ENCODE results near the gene WNT9A. TPM values are rescaled to one million over a fixed set of nuclear protein-coding genes. Genes with fewer than 3 reads are reported as not detected.

The WNT9A gene
- total and polyA plus RNA-seq, 4 donors, result 2.6 to 8.6 (median 4.9) TPM

DNA sequence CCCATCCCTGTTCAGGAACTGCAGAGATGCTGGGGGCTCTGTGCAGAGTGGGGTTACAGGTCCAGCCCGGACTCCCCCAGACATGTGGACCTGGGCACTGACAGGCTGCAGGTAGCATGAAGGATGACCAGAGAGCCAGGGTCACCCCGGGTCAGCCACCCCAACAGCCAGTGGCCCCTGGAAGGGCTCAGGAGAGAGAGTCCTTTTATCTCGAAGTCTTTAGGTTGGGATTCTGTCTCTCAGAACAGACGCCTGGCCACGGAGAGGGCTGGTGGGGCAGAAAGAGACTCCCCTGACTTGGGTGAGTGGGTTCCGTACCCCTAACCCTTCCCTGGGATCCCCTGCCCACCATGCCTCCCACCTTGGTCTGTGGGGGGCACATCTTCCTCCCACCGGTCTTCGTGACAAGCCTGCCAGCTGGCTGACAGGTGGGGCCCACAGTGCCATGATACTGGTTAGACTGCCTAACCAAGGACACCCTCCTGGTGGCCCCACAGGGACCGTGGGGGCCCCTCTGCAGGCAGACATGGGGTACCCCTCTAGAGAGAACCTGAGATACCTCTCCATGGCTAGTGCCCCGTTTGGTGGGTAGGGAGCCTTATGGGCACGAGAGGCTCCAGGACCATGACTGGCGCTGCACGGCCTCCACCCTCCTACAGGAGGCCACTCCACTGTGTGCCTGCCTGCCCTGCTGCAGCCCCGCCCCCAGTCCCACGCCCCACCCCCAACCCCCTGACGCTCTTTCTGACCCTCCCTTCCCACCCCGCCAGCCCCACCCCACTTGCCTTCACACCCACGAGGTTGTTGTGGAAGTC is 24.2 kb downstream of the WNT9A start:
- TF ChIP-seq, protein P1, sequence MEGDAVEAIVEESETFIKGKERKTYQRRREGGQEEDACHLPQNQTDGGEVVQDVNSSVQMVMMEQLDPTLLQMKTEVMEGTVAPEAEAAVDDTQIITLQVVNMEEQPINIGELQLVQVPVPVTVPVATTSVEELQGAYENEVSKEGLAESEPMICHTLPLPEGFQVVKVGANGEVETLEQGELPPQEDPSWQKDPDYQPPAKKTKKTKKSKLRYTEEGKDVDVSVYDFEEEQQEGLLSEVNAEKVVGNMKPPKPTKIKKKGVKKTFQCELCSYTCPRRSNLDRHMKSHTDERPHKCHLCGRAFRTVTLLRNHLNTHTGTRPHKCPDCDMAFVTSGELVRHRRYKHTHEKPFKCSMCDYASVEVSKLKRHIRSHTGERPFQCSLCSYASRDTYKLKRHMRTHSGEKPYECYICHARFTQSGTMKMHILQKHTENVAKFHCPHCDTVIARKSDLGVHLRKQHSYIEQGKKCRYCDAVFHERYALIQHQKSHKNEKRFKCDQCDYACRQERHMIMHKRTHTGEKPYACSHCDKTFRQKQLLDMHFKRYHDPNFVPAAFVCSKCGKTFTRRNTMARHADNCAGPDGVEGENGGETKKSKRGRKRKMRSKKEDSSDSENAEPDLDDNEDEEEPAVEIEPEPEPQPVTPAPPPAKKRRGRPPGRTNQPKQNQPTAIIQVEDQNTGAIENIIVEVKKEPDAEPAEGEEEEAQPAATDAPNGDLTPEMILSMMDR (IDR thresholded peaks at IDR 0.05; ENCODE audit: control extremely low read depth, extremely low read depth), result no peak
- WGBS, 2 donors, result 81 to 90% methylated on average over 17 to 18 of the region's 18 CpGs
- Histone ChIP-seq H3K27ac (ENCODE audit: low read depth in 1 of 2, low read length in 1 of 2) (no peak overlapping the region), H3K36me3 (ENCODE audit: control insufficient read depth in 4 of 4, insufficient read depth in 4 of 4, low read length in 4 of 4) (peaks cover 0 to 6% (median 0%) of the 10 kb centered on the region in 4 donors), H3K4me1 (ENCODE audit: control insufficient read depth in 5 of 5, insufficient read depth in 5 of 5, low read length in 5 of 5) (peaks cover 0 to 15% (median 0%) of the 10 kb centered on the region in 5 donors), H3K9me3 (ENCODE audit: control insufficient read depth in 4 of 4, insufficient read depth in 3 of 4, low read length in 3 of 4) (no peaks in the 10 kb centered on the region), H3K27me3 (ENCODE audit: control insufficient read depth in 3 of 3, insufficient read depth in 3 of 3, low read length in 2 of 3) (no peaks in the 10 kb centered on the region), H3K9ac (ENCODE audit: insufficient read depth in 1 of 2, low read length in 2 of 2) (no peak overlapping the region), H3K4me3 (no peak overlapping the region)
- no peak for DNase-seq
- ATAC-seq (ENCODE audit: insufficient read depth, low FRiP score), result no peak

DNA sequence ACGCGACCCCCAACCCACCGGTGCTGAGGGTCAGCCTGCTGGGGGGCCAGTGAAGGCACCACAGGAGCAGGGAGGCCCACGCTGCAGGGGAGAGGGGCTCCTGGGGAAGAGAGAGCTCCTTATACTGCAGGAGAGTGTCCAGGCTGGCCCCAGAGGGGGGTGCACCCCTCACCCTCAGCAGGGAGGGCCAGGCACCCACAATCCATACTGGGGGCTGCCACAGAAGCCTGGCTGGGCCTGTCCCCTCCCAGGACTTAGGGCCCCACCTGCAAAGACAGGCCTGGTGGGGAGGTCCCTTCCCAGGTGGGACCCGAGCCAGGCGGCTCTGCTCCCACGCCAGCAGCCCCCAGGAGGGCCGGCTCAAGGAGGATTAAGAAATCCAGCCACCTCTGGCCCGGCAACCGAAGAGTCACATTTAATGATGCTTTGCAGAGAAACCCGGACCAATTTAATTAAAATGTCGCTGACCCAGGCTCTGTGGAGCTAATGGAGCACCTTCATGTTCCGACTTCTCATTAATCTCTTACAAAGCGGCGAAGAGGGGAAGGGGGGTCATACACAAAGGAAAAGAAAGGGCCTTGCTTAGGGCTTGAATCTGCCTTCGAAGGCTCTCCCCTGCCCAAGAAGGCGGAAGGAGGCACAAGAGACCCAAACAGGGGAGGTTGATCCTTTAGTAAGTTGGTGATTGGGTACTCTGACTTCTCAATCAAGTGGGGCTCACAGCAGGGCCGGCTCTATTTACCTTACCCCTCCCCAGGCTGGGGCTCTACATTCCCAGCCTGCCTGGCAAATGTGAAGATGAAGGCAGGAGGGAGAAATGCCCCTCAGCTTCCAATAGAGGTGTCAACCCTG is 25.0 kb downstream of the WNT9A start:
- peaks cover 0 to 6% (median 0%) of the 10 kb centered on the region in 4 donors for H3K36me3 ChIP-seq (ENCODE audit: control insufficient read depth in 4 of 4, insufficient read depth in 4 of 4, low read length in 4 of 4)
- no peak overlapping the region for H3K27ac ChIP-seq (ENCODE audit: low read depth in 1 of 2, low read length in 1 of 2)
- DNase-seq (peak; percentile 41 to 66 (median 54)), ATAC-seq (ENCODE audit: insufficient read depth, low FRiP score) (no peak)
- H3K27me3 ChIP-seq (ENCODE audit: control insufficient read depth in 3 of 3, insufficient read depth in 3 of 3, low read length in 2 of 3), result no peaks in the 10 kb centered on the region
- no peak overlapping the region for H3K9ac ChIP-seq (ENCODE audit: insufficient read depth in 1 of 2, low read length in 2 of 2)
- TF ChIP-seq, protein P1 (IDR thresholded peaks at IDR 0.05; ENCODE audit: control extremely low read depth, extremely low read depth), result no peak
- WGBS, 2 donors, result 77 to 81% methylated on average over 18 of the region's 18 CpGs
- H3K9me3 ChIP-seq (ENCODE audit: control insufficient read depth in 4 of 4, insufficient read depth in 3 of 4, low read length in 3 of 4), result no peaks in the 10 kb centered on the region
- no peak overlapping the region for H3K4me3 ChIP-seq
- H3K4me1 ChIP-seq (ENCODE audit: control insufficient read depth in 5 of 5, insufficient read depth in 5 of 5, low read length in 5 of 5), result peaks cover 0 to 15% (median 0%) of the 10 kb centered on the region in 5 donors

DNA sequence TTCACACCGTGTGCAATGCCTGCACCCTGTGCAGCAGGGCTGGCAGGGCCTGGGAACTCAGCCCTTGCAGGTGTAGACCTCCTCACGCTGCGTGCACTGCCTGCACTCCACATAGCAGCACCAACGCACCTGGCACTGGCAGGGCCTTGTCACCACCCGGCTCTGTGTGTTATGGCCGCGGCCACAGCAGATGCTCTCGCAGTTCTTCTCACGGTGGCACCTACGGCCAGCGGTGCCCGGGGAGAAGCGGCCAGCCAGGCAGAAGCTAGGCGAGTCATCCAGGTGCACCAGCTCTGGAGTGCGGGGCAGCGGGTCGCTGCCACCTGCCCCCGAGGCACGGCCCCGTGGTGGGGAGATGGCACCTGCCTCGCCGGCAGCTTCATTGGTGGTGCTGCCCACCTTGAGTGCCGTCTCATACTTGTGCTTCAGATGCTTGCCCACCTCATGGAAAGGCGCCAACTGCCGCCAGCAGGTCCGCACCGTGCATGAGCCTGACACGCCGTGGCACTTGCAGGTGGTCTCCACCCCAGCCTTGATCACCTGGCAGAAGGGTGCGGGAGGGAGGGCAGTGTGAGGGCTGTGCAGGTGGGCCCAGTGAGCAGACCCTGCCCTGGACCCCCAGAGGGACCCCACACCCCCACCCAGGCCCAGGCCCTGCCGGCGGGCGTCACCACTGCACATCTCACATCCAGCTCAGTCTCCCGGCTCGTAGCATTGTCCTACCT is 26.1 kb downstream of the WNT9A start:
- no peak overlapping the region for H3K4me3 ChIP-seq
- no peak for DNase-seq
- no peak overlapping the region for H3K9ac ChIP-seq (ENCODE audit: insufficient read depth in 1 of 2, low read length in 2 of 2)
- H3K36me3 ChIP-seq (ENCODE audit: control insufficient read depth in 4 of 4, insufficient read depth in 4 of 4, low read length in 4 of 4), result peaks cover 0 to 6% (median 0%) of the 10 kb centered on the region in 4 donors
- ATAC-seq (ENCODE audit: insufficient read depth, low FRiP score), result no peak
- no peaks in the 10 kb centered on the region for H3K27me3 ChIP-seq (ENCODE audit: control insufficient read depth in 3 of 3, insufficient read depth in 3 of 3, low read length in 2 of 3)
- H3K4me1 ChIP-seq (ENCODE audit: control insufficient read depth in 5 of 5, insufficient read depth in 5 of 5, low read length in 5 of 5), result peaks cover 0 to 23% (median 0%) of the 10 kb centered on the region in 5 donors
- 96 to 97% methylated on average over 35 of the region's 35 CpGs for WGBS, 2 donors
- H3K27ac ChIP-seq (ENCODE audit: low read depth in 1 of 2, low read length in 1 of 2), result no peak overlapping the region
- TF ChIP-seq, protein P1 (IDR thresholded peaks at IDR 0.05; ENCODE audit: control extremely low read depth, extremely low read depth), result no peak
- H3K9me3 ChIP-seq (ENCODE audit: control insufficient read depth in 4 of 4, insufficient read depth in 3 of 4, low read length in 3 of 4), result no peaks in the 10 kb centered on the region

All from lung (tissue), 12 donors.